UCSD-AML1 (cell line): ENCODE results near the gene MAGOHB.

Experiments
- DNase-seq: peaks from one replicate; lab custom pipeline; 2025; ENCODE audit not compliant: unreplicated experiment; lab: John Stamatoyannopoulos, UW

Gene MAGOHB

GRCh38 chr12:10557329-10557728, 56.1 kb downstream of the MAGOHB start:
- no peak for DNase-seq

GRCh38 chr12:10554756-10555481, 58.5 kb downstream of the MAGOHB start:
- no peak for DNase-seq

- DNase-seq: no peak
Measured at GRCh38 chr12:10554228-10554755, 59.1 kb downstream of the MAGOHB start.
